ENCODE data around the gene NAGPA.

NAGPA gene

GRCh38 chr16:5027575-5028235 is 6.0 kb downstream of the NAGPA start:
- TF ChIP-seq ZNF274 (IDR thresholded peaks at IDR 0.05; ENCODE audit: low read depth, low read length) = no peak
- no peak overlapping the region for H3K4me3 ChIP-seq (ENCODE audit: low read length)

DNA sequence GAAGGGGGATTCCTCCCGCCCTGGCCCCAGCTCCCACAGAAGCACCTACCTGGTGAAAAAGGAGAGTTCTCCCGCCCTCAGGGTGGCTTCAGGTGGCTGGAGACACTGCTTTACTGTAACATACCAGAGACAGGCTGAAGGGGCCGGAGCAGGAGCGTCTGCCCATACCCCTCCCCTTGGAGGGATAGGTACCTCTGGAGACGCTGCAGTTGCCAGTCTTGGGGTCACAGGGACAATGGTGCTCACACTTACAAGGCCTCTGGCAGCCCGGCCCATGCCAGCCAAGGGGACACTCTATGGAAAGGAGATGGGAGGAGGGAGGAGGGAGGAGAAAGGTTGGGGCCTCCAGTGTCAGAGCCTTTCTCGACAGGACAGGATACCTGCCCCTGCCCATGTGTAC is 6.6 kb downstream of the NAGPA start:
- H3K4me3 ChIP-seq (ENCODE audit: low read length) = no peak overlapping the region
- no peak for TF ChIP-seq ZNF274 (IDR thresholded peaks at IDR 0.05; ENCODE audit: low read depth, low read length)

DNA sequence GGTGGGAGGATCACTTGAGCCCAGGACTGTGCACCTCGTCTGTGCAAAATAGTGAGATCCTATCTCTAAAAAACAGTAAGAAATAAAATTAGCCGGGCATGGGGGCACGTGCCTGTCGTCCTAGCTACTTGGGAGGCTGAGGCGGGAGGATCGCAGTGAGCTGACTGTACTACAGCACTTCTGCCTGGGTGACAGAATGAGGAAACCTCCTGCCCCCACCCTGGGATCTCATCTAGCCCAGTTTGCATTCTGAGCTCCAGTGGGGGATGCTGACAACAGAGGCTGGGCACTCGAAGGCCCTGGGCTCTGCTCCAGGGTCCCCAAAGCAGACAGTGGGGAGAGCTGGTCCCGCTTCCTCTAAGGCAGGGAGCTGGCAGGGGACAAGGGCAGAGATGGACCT is 7.1 kb downstream of the NAGPA start:
- no peak for TF ChIP-seq ZNF274 (IDR thresholded peaks at IDR 0.05; ENCODE audit: low read depth, low read length)
- no peak overlapping the region for H3K4me3 ChIP-seq (ENCODE audit: low read length)

- TF ChIP-seq ZNF274 (IDR thresholded peaks at IDR 0.05; ENCODE audit: low read depth, low read length) = no peak
- no peak overlapping the region for H3K4me3 ChIP-seq (ENCODE audit: low read length)
These were observed 8.5 kb downstream of the NAGPA start for GRCh38 chr16:5025171-5025632.

DNA sequence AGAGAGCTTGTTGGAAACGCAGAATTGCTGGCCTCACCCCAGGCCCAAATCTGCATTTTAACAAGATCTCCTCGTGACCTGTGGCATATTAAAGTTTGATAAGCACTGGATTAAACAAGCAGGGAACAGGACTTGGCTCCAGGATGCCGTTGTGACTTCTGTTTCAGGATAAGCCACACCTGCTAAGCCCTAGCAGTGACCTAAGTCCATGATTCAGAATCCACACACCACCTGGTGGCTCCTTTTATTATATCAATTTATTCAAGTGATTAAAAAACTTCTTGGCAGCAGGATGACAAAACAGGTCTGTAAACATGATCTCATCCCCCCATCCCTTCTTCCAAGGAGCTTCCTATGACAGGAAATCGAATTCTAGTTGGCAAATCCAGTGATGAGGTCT is 9.1 kb downstream of the NAGPA start:
- H3K4me3 ChIP-seq (ENCODE audit: low read length) = no peak overlapping the region
- no peak for TF ChIP-seq ZNF274 (IDR thresholded peaks at IDR 0.05; ENCODE audit: low read depth, low read length)

DNA sequence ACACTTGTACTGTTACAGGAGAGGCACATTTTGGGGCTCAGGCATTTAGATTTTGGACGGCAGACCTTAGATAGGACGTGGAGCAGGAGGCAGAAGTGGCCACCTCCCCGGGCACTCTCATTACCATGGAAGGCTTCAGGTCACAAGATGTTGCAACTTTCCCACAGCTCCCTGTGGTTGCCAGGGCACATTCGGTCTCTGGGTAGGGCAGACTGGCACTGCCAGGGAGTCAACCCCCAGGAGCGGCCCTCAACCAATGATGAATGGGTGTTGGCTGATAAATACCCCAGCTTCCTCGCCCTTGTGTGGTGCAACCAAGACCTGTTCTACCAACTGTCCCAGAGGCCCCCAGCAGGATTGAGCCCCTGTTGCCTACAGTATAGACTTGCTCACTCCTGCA is 11.2 kb downstream of the NAGPA start:
- no peak overlapping the region for H3K4me3 ChIP-seq (ENCODE audit: low read length)
- TF ChIP-seq ZNF274 (IDR thresholded peaks at IDR 0.05; ENCODE audit: low read depth, low read length) = no peak

GRCh38 chr16:5020551-5020950 is 13.2 kb downstream of the NAGPA start:
- no peak for TF ChIP-seq ZNF274 (IDR thresholded peaks at IDR 0.05; ENCODE audit: low read depth, low read length)
- H3K4me3 ChIP-seq (ENCODE audit: low read length) = no peak overlapping the region

GRCh38 chr16:5019775-5020174 is 14.0 kb downstream of the NAGPA start:
- TF ChIP-seq ZNF274 (IDR thresholded peaks at IDR 0.05; ENCODE audit: low read depth, low read length) = no peak
- H3K4me3 ChIP-seq (ENCODE audit: low read length) = no peak overlapping the region

DNA sequence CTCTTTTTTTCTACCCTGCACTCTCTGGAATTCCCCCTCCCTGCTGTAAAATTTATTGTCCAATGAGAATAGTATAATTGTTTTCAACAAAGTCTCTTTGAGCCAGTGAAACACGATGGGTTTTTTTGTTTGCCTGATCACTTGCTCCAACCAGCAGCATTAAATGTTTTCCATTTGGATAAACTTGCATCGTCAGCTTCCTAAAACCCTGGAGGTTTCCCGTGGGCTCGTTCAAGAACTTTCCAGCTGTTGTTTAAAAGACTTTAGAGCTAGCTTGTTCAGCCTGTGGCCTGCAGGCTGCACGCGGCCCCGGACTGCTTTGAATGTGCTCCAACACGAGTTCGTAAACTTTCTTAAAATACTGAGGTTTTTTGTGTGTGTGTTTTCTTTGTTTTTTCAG is 14.9 kb downstream of the NAGPA start:
- no peak overlapping the region for H3K4me3 ChIP-seq (ENCODE audit: low read length)
- no peak for TF ChIP-seq ZNF274 (IDR thresholded peaks at IDR 0.05; ENCODE audit: low read depth, low read length)

- TF ChIP-seq ZNF274 (IDR thresholded peaks at IDR 0.05; ENCODE audit: low read depth, low read length) = no peak
- H3K4me3 ChIP-seq (ENCODE audit: low read length) = no peak overlapping the region
These were observed 16.1 kb downstream of the NAGPA start for GRCh38 chr16:5017678-5017969.

DNA sequence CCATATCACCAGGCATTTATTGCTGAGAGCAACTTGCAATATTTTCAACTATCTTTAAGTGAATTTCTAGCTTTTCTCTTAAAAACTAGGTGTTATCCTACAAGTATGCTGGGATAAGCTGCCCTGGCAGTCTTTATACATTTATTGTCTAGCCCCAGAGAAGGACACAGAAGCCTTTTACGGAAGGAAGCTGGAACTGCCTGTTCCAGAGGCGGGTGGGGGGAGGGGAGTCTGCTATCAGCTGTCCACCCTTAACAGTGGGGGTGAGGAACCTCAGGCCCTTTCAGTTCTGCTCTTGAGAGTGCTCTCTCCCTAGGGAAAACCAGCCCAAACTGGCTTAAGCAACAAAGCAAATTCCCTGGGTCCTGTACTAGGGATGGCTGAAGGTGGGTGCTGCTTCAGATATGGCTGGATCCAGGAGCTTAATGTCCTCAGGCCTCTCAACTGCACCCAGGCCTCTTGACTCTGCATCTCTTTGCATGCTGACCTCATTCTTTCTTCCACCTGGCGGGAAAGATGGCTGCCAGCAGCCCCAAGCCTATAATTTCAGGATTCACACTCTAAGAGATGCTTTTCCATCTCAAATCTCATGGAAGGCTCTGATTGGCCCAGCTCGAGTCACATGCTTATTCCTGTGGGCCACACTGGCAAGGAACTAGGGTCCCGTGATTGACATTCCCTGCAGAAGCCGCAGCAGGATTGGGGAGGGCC is 16.6 kb downstream of the NAGPA start:
- TF ChIP-seq ZNF274 (IDR thresholded peaks at IDR 0.05; ENCODE audit: low read depth, low read length) = no peak
- H3K4me3 ChIP-seq (ENCODE audit: low read length) = no peak overlapping the region

GRCh38 chr16:5015887-5016286 is 17.8 kb downstream of the NAGPA start:
- H3K4me3 ChIP-seq (ENCODE audit: low read length) = no peak overlapping the region
- TF ChIP-seq ZNF274 (IDR thresholded peaks at IDR 0.05; ENCODE audit: low read depth, low read length) = no peak

- TF ChIP-seq ZNF274 (IDR thresholded peaks at IDR 0.05; ENCODE audit: low read depth, low read length) = no peak
- H3K4me3 ChIP-seq (ENCODE audit: low read length) = no peak overlapping the region
These were observed 18.4 kb downstream of the NAGPA start for GRCh38 chr16:5015351-5015750.

- H3K4me3 ChIP-seq (ENCODE audit: low read length) = no peak overlapping the region
- TF ChIP-seq ZNF274 (IDR thresholded peaks at IDR 0.05; ENCODE audit: low read depth, low read length) = no peak
These were observed 20.8 kb downstream of the NAGPA start for GRCh38 chr16:5012887-5013286.

DNA sequence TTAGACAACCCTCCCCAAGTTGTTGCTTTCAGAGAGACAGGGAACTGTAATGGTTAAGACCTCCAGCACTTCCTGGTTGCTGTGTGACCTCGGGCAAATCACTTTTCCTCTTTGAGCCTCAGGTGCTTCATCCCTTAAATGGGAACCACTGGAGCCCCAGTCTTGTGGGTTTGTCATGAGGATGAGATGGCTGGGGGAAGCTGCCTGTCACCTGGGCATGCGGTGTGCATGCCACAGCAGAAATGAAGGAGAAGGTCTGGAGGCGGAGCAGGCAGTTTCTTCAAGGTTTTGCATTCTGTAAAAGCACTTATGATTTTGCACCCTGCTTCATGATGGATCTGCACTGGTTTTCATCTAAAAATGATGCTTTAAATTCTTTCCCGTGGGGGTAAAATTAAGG is 22.1 kb downstream of the NAGPA start:
- TF ChIP-seq ZNF274 (IDR thresholded peaks at IDR 0.05; ENCODE audit: low read depth, low read length) = no peak
- no peak overlapping the region for H3K4me3 ChIP-seq (ENCODE audit: low read length)

Data from GM08714 (cell line).